Skin of body (tissue), 2 donors: ENCODE data around the gene KIR3DL3. TPM values are rescaled to one million over a fixed set of nuclear protein-coding genes. Genes with fewer than 3 reads are reported as not detected.
"Not testable (repeated sequence)": the region's sequence is repeated elsewhere in the genome, so short reads cannot be mapped to it uniquely, and the experiment has no call there.

Experiments
- DNase-seq: peaks from one replicate; lab custom pipeline; 2025; lab: John Stamatoyannopoulos, UW
- total RNA-seq: library from RNA; depleted of rRNA; stranded (reverse); fragments of >200 nt; gene quantifications from one replicate; pipeline ENCODE4 v1.2.3, GENCODE V29; 2014

Gene KIR3DL3
- total RNA-seq, 1 donor from 2014 or later: not detected

DNA sequence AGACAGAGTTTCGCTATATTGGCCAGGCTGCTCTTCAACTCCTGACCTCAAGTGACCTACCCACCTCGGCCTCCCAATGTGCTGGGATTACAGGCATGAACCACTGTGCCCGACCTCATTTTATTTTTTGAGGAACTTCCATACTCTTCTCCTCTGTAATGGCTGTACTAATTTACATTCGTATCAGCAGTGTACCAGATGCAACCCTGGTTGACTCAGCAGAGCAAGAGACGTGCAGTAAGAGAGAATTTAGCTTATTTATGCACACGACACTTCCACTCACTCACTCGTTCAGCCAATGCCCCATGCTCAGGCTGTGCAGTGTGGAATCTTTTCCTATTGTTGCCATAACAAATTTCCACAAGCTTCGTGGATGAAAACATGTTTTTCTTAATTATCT is 6.9 kb downstream of the KIR3DL3 start:
- no peak for DNase-seq

DNA sequence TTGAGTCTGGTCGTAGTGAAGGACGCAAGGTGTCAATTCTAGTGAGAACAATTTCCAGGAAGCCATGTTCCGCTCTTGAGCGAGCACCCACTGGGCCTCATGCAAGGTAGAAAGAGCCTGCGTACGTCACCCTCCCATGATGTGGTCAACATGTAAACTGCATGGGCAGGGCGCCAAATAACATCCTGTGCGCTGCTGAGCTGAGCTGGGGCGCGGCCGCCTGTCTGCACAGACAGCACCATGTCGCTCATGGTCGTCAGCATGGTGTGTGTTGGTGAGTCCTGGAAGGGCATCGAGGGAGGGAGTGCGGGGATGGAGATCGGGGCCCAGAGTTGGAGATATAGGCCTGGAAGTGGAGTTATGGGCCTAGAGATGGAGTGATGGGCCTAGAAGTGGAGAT is 14.1 kb downstream of the KIR3DL3 start, which contains the start of gene KIR2DL3:
KIR2DL3 (plus strand) TSS at position 208 of the 400 bp plus-strand sequence; CDS start at position 241, 33 bp downstream.
- DNase-seq: not testable (repeated sequence)

- DNase-seq: no peak
Observed at GRCh38 chr19:54738715-54739114, 14.5 kb downstream of the KIR3DL3 start.

- no peak for DNase-seq
Observed at GRCh38 chr19:54739587-54740497, 15.6 kb downstream of the KIR3DL3 start.

GRCh38 chr19:54741950-54742349 is 17.7 kb downstream of the KIR3DL3 start:
- not testable (repeated sequence) for DNase-seq

- DNase-seq: not testable (repeated sequence)
Observed at GRCh38 chr19:54744080-54744479, 19.8 kb downstream of the KIR3DL3 start.

GRCh38 chr19:54747614-54748322 is 23.5 kb downstream of the KIR3DL3 start:
- DNase-seq: not testable (repeated sequence)

- DNase-seq: not testable (repeated sequence)
Observed at GRCh38 chr19:54750276-54750675, 26.0 kb downstream of the KIR3DL3 start.

DNA sequence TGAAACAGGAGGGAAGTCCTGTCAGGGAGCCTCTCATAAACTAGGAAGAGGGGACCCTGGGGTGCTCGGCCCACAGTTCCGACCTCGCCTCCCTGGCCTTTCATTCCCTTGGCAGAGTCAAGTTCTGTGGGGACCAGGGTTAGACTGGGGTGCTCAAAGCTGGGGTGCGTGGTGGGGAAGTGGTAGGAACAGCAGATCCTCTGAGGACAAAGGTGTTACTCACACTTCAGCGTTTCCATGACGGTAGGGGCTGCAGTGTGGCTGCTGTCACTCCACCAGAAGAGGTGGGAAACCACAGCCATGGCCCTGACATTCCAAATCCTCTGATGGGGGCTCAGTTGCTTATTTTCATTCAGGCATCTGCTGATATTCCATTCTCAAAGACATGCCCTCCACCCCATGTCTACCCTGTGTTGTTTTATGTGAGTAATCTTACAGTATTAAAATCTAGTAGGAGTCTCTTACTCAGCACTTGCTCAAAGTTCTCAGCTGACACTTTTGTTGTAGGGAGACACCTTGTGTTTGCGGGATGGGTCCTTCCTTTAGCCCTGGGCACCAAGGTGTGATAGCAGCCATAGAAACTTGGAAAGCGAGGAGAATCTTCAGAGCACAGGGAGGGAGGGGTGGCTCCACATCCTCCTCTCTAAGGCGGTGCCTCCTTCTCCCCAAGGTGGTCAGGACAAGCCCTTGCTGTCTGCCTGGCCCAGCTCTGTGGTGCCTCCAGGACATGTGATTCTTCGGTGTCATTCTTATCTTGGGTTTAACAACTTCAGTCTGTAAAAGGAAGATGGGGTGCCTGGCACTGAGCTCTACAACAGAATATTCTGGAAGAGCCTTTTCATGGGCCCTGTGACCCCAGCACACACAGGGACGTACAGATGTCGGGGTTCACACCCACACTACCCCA is 32.2 kb downstream of the KIR3DL3 start:
- not testable (repeated sequence) for DNase-seq

GRCh38 chr19:54758577-54758976 is 34.3 kb downstream of the KIR3DL3 start:
- DNase-seq: not testable (repeated sequence)

GRCh38 chr19:54764219-54764618 is 40.0 kb downstream of the KIR3DL3 start:
- DNase-seq: not testable (repeated sequence)

GRCh38 chr19:54766464-54766863 is 42.2 kb downstream of the KIR3DL3 start:
- DNase-seq: not testable (repeated sequence)

GRCh38 chr19:54769646-54770045 is 45.4 kb downstream of the KIR3DL3 start, which contains the start of gene KIR2DL1:
Gene KIR2DL1 (plus strand): TSS chr19:54769793. CDS start chr19:54769851, 58 bp downstream.
- not testable (repeated sequence) for DNase-seq

DNA sequence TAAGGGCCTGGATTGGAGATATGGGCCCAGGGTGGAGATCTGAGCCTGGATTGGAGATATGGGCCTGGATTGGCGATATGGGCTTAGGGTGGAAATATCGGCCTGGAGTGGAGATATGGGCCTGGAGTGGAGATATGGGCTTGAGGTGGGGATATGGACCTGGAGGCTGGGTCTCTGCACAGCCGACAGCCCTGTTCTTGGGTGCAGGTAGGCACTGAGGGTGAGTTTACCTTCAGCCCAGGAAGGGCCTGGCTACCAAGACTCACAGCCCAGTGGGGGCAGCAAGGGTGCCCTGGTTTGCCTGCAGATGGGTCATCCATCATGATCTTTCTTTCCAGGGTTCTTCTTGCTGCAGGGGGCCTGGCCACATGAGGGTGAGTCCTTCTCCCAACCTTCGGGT is 46.3 kb downstream of the KIR3DL3 start:
- not testable (repeated sequence) for DNase-seq

DNA sequence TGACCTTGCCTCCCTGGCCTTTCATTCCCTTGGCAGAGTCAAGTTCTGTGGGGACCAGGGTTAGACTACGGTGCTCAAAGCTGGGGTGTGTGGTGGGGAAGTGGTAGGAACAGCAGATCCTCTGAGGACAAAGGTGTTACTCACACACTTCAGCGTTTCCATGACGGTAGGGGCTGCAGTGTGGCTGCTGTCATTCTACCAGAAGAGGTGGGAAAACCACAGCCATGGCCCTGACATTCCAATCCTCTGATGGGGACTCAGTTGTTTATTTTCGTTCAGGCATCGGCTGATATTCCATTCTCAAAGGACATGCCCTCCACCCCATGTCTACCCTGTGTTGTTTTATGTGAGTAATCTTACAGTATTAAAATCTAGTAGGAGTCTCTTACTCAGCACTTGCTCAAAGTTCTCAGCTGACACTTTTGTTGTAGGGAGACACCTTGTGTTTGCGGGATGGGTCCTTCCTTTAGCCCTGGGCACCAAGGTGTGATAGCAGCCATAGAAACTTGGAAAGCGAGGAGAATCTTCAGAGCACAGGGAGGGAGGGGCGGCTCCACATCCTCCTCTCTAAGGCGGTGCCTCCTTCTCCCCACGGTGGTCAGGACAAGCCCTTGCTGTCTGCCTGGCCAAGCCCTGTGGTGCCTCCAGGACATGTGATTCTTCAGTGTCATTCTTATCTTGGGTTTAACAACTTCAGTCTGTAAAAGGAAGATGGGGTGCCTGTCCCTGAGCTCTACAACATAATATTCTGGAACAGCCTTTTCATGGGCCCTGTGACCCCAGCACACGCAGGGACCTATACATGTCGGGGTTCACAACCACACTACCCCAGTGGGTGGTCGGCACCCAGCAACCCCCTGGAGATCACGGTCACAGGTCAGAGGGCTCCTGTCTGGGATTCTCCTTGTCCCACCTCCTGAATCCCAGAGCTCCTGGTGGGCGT is 47.0 kb downstream of the KIR3DL3 start:
- DNase-seq: not testable (repeated sequence)

DNA sequence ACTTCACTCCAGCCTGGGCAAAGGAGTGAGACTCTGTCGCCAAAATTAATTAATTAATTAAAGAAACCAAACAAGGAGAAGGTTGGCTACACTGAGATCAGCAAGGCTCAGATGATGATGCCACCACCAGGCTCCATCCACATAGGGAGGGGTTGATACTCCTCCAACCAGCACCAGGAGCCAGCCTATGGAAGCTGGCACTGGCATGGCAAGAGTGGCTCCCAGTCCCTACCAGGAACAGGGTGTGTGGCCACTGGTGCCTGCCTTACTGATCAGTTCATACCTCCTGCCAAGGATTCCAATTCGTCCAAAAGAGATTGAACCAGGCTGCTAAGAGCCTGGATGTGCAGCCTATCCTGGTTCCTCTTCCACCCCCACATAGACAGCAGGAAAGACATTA is 48.4 kb downstream of the KIR3DL3 start:
- not testable (repeated sequence) for DNase-seq

DNA sequence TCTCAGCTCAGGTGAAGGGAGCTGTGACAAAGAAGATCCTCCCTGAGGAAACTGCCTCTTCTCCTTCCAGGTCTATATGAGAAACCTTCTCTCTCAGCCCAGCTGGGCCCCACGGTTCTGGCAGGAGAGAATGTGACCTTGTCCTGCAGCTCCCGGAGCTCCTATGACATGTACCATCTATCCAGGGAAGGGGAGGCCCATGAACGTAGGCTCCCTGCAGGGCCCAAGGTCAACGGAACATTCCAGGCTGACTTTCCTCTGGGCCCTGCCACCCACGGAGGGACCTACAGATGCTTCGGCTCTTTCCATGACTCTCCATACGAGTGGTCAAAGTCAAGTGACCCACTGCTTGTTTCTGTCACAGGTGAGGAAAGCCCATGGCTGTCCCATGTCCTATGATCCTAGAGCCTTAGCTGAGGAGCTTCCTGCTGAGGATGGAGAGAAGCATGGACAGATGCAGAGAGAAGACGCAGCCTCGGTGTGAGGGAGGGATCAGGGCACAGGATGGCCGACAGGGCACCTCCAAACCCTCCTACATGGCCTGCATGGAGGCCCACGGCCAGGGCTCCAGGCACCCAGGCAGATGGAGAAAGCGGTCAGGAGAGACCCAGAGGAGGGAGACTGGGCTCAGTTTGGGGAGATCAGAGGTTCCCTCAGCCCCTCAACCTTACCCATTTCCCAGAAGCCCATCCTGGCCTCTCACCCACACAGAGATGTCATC is 51.0 kb downstream of the KIR3DL3 start:
- DNase-seq: not testable (repeated sequence)

DNA sequence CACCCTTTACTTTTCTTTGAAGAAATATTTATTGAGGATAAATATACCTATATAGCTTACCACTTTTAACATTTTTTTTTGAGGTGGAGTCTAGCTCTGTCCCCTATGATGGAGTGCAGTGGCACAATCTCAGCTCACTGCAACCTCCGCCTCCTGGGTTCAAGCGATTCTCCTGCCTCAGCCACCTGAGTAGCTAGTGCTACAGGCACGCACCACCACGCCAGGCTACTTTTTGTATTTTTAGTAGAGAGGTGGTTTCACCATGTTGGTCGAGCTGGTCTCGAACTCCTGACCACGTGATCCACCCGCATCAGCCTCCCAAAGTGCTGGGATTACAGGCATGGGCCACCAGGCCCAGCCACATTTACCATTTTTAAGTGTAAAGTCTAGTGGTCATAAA is 51.6 kb downstream of the KIR3DL3 start:
- DNase-seq: not testable (repeated sequence)

DNA sequence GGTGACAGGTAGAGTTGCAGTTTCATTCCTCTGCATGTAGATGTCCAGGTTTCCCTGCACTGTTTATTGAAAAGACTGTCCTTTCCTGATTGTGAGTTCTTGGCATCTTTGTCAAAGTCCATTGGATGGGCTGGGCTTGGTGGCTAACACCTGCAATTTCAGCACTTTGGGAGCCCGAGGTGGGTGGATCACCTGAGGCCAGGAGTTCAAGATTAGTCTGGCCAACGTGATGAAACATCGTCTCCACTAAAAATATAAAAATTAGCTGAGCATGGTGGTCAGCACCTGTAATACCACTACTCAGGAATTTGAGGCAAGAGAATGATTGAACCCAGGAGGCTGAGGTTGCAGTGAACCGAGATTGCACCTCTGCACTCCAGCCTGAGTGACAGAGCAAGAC is 53.6 kb downstream of the KIR3DL3 start:
- not testable (repeated sequence) for DNase-seq
